Glutamatergic neuron (in vitro differentiated cells): ENCODE data around the gene CLDN7. TPM values are rescaled to one million over a fixed set of nuclear protein-coding genes. Genes with fewer than 3 reads are reported as not detected.

Experiments
- DNase-seq: peaks from one replicate; pipeline ENCODE4 v3.0.0; 2022
- H3K27ac Mint-ChIP-seq: one replicate; pipeline ENCODE4 v1.8.0; 2020; ENCODE audit warnings: mild to moderate bottlenecking, mixed read lengths, inconsistent platforms; ENCODE audit not compliant: unreplicated experiment
- H3K27me3 Mint-ChIP-seq: one replicate; pipeline ENCODE4 v1.8.0; 2020; ENCODE audit warnings: mild to moderate bottlenecking, moderate library complexity, mixed read lengths, inconsistent platforms; ENCODE audit not compliant: unreplicated experiment
- H3K36me3 Mint-ChIP-seq: one replicate; pipeline ENCODE4 v1.8.0; 2020; ENCODE audit warnings: mild to moderate bottlenecking, mixed read lengths, inconsistent platforms; ENCODE audit not compliant: unreplicated experiment
- H3K4me1 Mint-ChIP-seq: one replicate; pipeline ENCODE4 v1.8.0; 2020; ENCODE audit warnings: mild to moderate bottlenecking, low read depth, mixed read lengths, inconsistent platforms; ENCODE audit not compliant: unreplicated experiment
- H3K4me3 Mint-ChIP-seq: one replicate; pipeline ENCODE4 v1.8.0; 2020; ENCODE audit warnings: mild to moderate bottlenecking, mixed read lengths, inconsistent platforms; ENCODE audit not compliant: unreplicated experiment
- H3K9me3 Mint-ChIP-seq: one replicate; pipeline ENCODE4 v1.8.0; 2020; ENCODE audit warnings: mild to moderate bottlenecking, moderate library complexity, mixed read lengths, inconsistent platforms; ENCODE audit not compliant: unreplicated experiment
- CTCF ChIP-seq: fragments of 200-600 bp; sonication (generic); IDR thresholded peaks from one replicate; pipeline ENCODE4 v1.5.0; 2021; ENCODE audit not compliant: partially characterized antibody, unreplicated experiment
- total RNA-seq: library from RNA; stranded (reverse); fragmentation: NEBNext Ultra II Directional; extraction: Animal tissue kit (Norgen Biotek cat#: 25700); gene quantifications from one replicate; pipeline ENCODE4 v1.2.1, GENCODE V29; 2021; ENCODE audit not compliant: unreplicated experiment

The CLDN7 gene
- total RNA-seq, 1 donor from 2014 or later, result 0.44 TPM

GRCh38 chr17:7281953-7282751 lies 19.9 kb upstream of the CLDN7 start:
- Mint-ChIP-seq H3K36me3 (no peaks in the 10 kb centered on the region), H3K4me1 (peaks cover 4% of the 10 kb centered on the region), H3K27me3 (peaks cover 20% of the 10 kb centered on the region), H3K27ac (no peak overlapping the region), H3K9me3 (peaks cover 2% of the 10 kb centered on the region), H3K4me3 (peak overlapping the region; percentile 73)
- DNase-seq, result no peak
- no peak for TF ChIP-seq CTCF

GRCh38 chr17:7281074-7281952 lies 19.0 kb upstream of the CLDN7 start, which contains the start of gene SLC2A4:
Gene SLC2A4, plus strand, starts transcription at chr17:7281718. Its CDS starts 217 bp downstream, at chr17:7281935.
- Mint-ChIP-seq H3K27ac (no peak within 1 kb of the TSS), H3K4me1 (peaks cover 4% of the 10 kb centered on the region), H3K9me3 (peaks cover 2% of the 10 kb centered on the region), H3K27me3 (peaks cover 19% of the 10 kb centered on the region), H3K4me3 (peak within 1 kb of the TSS; percentile 81), H3K36me3 (no peaks in the 10 kb centered on the region)
- peak; percentile 88 for DNase-seq
- no peak for TF ChIP-seq CTCF

GRCh38 chr17:7280519-7281073 lies 18.3 kb upstream of the CLDN7 start:
- Mint-ChIP-seq H3K27me3 (peaks cover 18% of the 10 kb centered on the region), H3K4me3 (peak overlapping the region; percentile 81), H3K4me1 (peaks cover 4% of the 10 kb centered on the region), H3K27ac (no peak overlapping the region), H3K9me3 (peaks cover 2% of the 10 kb centered on the region), H3K36me3 (no peaks in the 10 kb centered on the region)
- peak; percentile 69 for TF ChIP-seq CTCF
- peak; percentile 83 for DNase-seq

GRCh38 chr17:7279448-7279847 lies 17.2 kb upstream of the CLDN7 start:
- no peaks in the 10 kb centered on the region for H3K36me3 Mint-ChIP-seq
- H3K9me3 Mint-ChIP-seq, result peaks cover 2% of the 10 kb centered on the region
- no peak for DNase-seq
- H3K27ac Mint-ChIP-seq, result no peak overlapping the region
- H3K4me3 Mint-ChIP-seq, result no peak overlapping the region
- no peak for TF ChIP-seq CTCF
- peaks cover 18% of the 10 kb centered on the region for H3K27me3 Mint-ChIP-seq
- peaks cover 4% of the 10 kb centered on the region for H3K4me1 Mint-ChIP-seq
